Measurements from ENCODE around the gene HSD17B14.
A peak's percentile ranks its signal among the peaks of the same experiment; 100 is the strongest.

Gene HSD17B14

GRCh38 chr19:48822514-48822913 lies 13.8 kb downstream of the HSD17B14 start:
- no peak for DNase-seq

- no peak for DNase-seq
These were observed 14.7 kb downstream of the HSD17B14 start for GRCh38 chr19:48821633-48822032.

GRCh38 chr19:48819366-48819816 lies 16.9 kb downstream of the HSD17B14 start:
- peak; percentile 50 for DNase-seq

GRCh38 chr19:48818234-48818820 lies 18.0 kb downstream of the HSD17B14 start:
- DNase-seq, result no peak

GRCh38 chr19:48817585-48818124 lies 18.6 kb downstream of the HSD17B14 start:
- no peak for DNase-seq

- no peak for DNase-seq
These were observed 20.3 kb downstream of the HSD17B14 start for GRCh38 chr19:48815870-48816501.

- DNase-seq, result no peak
These were observed 21.4 kb downstream of the HSD17B14 start for GRCh38 chr19:48814895-48815294.

GRCh38 chr19:48813123-48813913 lies 23.0 kb downstream of the HSD17B14 start:
- no peak for DNase-seq

- DNase-seq, result peak; percentile 60
These were observed 24.0 kb downstream of the HSD17B14 start for GRCh38 chr19:48812094-48812929.

- no peak for DNase-seq
These were observed 26.1 kb downstream of the HSD17B14 start for GRCh38 chr19:48810151-48810550.

- no peak for DNase-seq
These were observed 28.5 kb downstream of the HSD17B14 start for GRCh38 chr19:48807590-48808308.

- peak; percentile 44 for DNase-seq
These were observed 29.3 kb downstream of the HSD17B14 start for GRCh38 chr19:48806818-48807589.

- DNase-seq, result no peak
These were observed 29.8 kb downstream of the HSD17B14 start for GRCh38 chr19:48806518-48806817.

- no peak for DNase-seq
These were observed 30.8 kb downstream of the HSD17B14 start for GRCh38 chr19:48805452-48805851.

GRCh38 chr19:48804496-48804895 lies 31.8 kb downstream of the HSD17B14 start:
- no peak for DNase-seq

GRCh38 chr19:48802623-48803022 lies 33.7 kb downstream of the HSD17B14 start:
- no peak for DNase-seq

- DNase-seq, result no peak
These were observed 36.7 kb downstream of the HSD17B14 start for GRCh38 chr19:48799358-48800300.

- peak; percentile 31 for DNase-seq
These were observed 37.4 kb downstream of the HSD17B14 start for GRCh38 chr19:48798937-48799336.

GRCh38 chr19:48797103-48797502 lies 39.2 kb downstream of the HSD17B14 start:
- DNase-seq, result no peak

Measured in fibroblast of upper back skin (primary cell).